PFSK-1 (cell line): ENCODE measurements around the gene CD276.

Source experiments
- REST ChIP-seq, 2 experiments: IDR thresholded peaks; 2 replicates each; pipeline versions ENCODE4 v1.6.1 to v1.8.0; 2011 to 2012; ENCODE audit warnings: low read depth in 2 of 2, low read length in 2 of 2, control low read depth in 1 of 2, inconsistent platforms in 1 of 2, mild to moderate bottlenecking in 1 of 2, moderate library complexity in 1 of 2; ENCODE audit not compliant: insufficient read depth in 1 of 2
- SIN3A ChIP-seq: IDR thresholded peaks from 2 replicates; pipeline ENCODE4 v1.6.1; 2012; ENCODE audit warnings: mild to moderate bottlenecking, low read length, moderate library complexity, borderline replicate concordance; ENCODE audit not compliant: insufficient read depth

GRCh38 chr15:73647259-73648013 lies 36.7 kb upstream of the CD276 start:
- TF ChIP-seq SIN3A (no peak), REST (IDR thresholded peaks at IDR 0.05; ENCODE audit: insufficient read depth in 1 of 2, low read depth in 2 of 2, low read length in 2 of 2) (no peak)
